A673 (cell line): Measurements from ENCODE around the gene KRTAP5-2.

Experiments
- CTCF ChIP-seq: fragments of 300-800, 200-600 bp; sonication (generic); conservative IDR thresholded peaks from 2 replicates; pipeline ENCODE4 v1.5.1; 2017; ENCODE audit warnings: low read depth, mild to moderate bottlenecking, antibody characterized with exemption, low read length, moderate library complexity, mixed read lengths
- EZH2 ChIP-seq: fragments of 200-600 bp; sonication (generic); IDR thresholded peaks from 2 replicates; pipeline ENCODE4 v1.6.1; 2017; ENCODE audit warnings: borderline replicate concordance, low read depth, mild to moderate bottlenecking, mixed read lengths, antibody characterized with exemption, low read length; ENCODE audit not compliant: poor library complexity, severe bottlenecking

GRCh38 chr11:1629326-1630185 is 31.5 kb upstream of the KRTAP5-2 start, which contains the start of gene KRTAP5-5:
- TF ChIP-seq CTCF, result no peak
- TF ChIP-seq EZH2, result no peak
